HG02852 (cell line): ENCODE results near the gene CAMSAP3.
"Not testable (repeated sequence)": the region's sequence is repeated elsewhere in the genome, so short reads cannot be mapped to it uniquely, and the experiment has no call there.

ENCODE experiments used
- ATAC-seq: cut with Tn5 transposase; IDR thresholded peaks from one replicate; pipeline ENCODE4 v1.9.1; 2021; ENCODE audit warnings: mild to moderate bottlenecking, moderate library complexity; ENCODE audit not compliant: unreplicated experiment

Gene CAMSAP3

DNA sequence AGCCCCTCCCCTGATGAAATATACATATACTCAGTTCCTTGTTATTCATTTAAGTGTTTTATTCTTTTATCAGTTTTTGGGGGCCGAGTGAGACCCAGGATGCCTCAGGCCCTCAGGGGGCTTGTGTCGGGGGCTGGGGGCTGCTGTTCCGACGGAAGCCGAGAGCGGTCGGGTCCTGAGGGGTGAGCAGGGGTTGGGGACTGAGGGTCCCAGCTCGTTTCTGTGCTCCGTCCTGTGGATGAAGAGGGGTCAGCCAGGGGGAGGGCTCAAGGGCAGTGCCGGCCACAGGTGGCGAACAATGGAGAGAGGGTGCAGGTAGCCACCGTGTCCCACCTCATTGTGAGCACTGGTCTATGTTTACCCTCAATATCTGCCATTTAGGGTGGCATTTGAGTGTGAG, 35.9 kb downstream of the CAMSAP3 start:
- no peak for ATAC-seq

DNA sequence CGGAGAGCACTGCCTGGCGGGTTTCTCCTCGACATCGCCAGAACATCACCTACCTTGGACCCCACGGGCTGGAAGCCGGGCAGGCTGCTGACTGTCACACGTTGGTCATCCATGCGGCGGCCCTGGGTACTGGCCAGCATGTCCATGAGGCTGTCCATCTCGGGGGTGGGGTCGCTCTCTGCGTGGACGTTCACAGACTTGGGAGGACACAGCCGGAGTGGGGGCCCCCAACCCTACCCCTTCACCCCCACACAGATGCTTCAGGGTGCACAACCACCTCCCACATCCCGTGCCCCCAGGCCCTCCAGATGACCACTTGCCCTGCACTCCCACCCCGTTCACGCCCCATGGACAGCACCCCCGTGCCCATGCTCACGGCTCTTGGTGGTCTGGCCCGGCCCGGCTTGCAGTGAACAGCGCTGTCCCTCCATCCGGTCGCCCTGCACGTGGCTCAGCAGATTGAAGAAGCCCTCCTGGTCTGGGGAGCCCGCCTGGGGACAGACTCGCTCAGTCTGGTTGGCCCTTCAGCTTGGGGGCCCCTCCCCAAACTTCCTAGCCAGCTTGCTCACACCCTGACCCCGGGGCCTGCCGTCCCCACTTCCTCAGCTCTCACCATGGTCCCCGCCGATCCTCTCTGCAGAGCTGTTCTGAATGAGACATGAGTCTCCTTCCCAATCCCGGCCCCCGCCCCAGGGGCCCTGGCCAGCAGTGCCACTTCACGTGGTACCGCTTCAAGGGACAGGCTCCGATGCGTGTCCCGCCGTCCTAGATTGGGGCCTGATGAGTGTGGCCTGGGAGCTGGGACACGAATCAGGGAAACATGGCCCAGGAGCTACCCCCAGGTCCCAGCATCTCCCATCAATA, 36.9 kb downstream of the CAMSAP3 start:
- ATAC-seq: no peak

DNA sequence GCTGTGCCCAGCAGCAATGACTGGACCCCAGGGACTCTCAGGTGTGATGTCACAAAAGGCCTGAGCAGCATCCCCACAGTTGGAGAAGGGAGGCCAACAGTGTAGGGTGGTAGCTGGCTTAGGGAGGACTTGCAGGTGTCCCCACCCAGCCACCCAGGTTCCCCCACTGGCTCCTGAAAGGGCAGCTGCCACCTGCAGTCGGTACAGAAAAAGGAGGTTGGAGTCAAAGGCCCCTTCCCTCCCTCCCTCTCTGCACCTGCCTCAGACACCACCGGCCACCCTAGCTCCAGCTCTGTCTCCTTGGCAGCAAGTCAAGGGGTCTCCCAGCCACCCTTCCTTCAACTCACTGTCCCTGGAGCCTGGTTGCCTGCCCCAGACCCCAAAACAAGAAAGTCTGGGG, 38.0 kb downstream of the CAMSAP3 start, which contains the start of gene PCP2:
TSS of gene PCP2 (minus strand) at position 22 of the 400 bp plus-strand sequence. CDS start 262 bp downstream, outside the sequence.
- ATAC-seq: no peak

DNA sequence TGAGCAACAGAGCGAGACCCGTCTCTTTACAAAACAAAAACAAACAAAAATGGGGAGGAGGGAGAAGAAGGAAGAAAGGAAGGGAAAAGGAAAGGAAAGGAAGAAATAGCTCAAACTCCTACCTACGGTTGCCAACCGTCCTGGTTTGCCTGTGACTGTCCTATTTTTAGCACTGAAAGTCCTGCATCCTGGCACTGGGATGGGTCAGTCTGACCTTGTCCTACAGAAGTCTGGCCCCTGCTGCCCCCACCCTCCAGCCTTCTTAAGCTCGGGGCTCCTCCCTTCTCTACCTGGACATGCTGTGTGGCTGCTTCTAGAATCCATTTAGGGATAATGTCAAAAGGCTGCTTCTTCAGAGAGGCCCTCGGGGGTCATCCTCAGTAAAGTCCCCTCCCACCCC, 40.0 kb downstream of the CAMSAP3 start:
- no peak for ATAC-seq

- ATAC-seq: no peak
Observed at GRCh38 chr19:7636317-7636690, 40.6 kb downstream of the CAMSAP3 start.

DNA sequence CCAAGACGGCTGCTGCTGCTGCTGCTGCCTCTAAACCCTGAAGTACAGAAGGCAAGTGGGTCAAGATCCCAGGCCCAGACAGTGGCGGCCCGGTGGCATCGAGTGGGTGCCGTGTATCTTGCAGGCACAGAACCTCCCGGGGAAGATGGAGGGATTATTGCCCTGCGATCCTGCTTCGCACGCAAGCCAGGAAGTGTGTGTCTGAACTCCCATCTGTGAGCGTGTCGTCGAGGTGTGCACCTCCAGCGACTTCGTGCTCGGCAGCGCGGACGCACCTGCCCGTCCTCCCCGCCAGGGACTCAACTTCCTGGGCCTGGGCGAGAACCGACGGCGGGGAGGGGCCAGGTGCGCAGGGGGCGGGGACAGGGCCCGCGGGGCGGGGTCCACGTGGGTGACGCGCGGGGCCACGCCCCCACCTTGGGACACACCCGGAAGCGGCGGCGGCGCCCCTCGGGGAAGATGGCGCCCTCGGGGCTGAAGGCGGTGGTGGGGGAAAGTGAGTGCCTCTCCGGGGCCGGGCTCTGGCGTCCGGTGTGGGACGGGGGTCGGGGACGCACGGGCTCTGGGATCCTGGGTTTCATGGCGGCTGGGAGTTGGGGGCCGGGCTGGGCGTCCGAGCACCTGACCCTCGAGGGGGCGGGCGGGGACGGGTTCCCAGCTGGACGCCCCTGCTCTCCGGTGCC, 41.2 kb downstream of the CAMSAP3 start, which contains the start of gene STXBP2:
TSS of gene STXBP2 (plus strand) at position 420 of the 683 bp plus-strand sequence. CDS start at position 460, 40 bp downstream.
- ATAC-seq: no peak

DNA sequence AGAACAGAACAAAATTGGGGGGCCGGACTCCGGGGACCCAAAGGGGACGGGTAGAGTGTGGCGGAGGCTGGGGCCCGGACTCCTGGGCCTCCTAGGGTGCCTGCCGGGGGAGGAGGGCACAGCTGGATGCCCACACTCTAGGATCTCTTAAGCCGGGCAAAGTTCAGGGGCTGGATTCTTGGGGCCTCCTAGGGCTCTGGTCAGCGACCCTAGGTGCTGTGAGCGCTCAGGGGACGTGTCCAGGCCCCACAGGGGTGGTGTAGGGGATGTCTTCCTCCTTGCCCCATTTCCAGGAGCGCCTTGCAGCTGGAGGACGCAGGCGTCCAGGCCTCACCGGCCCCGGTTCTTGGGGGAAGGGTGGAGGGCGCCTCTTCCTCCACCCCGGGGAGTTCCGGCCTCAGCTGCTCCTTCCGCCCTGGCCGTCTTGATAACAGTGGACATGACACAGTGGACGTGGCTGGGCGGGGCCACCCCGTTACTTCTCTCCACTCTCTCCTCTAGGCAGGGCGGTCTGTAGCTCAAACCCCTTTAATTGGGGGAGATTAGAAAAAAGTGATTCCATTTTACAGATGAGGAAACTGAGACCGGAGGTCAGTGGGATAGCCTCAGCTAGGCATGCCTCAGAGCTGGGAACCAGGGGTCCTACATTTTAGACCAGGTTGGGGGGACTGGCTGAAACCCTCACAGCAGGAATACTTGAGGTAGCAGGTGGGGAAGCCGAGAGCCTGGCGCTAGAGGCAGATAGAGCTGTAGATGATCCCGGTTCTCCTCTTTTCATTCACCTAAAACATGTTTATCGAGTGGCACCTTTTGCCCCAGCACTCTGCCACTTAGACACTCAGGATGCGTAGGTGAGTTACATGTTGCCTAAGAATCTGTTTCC, 42.0 kb downstream of the CAMSAP3 start:
- no peak for ATAC-seq

DNA sequence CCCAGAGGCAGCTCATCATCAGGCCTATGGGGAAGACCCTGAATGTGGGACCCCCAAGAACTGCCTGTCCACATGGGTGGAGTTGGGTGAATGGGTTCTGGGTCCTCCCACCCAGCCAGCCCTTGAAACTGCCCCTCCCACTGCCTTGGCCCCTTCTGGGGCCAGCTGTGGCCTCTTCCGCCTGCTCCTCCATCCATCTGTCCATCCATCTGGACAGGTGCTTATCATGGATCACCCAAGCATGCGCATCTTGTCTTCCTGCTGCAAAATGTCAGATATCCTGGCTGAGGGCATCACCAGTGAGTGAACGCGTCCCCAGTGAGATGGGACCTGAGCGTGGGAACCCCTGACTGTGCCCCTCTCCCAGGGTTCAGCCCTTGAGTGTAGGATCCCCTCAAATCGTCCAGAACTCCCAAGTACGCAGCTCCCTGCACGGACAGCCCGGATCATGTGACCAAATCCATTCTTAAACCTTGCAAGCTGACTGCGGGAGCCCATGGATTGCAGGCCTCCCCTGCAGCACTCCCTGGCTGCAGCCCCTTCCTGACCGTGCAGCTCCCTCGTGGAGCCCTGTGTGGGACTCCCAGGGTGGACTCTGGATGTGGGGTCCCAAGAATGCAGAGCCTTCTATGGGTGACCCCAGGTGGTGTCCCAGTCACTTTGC, 43.3 kb downstream of the CAMSAP3 start:
- no peak for ATAC-seq

- no peak for ATAC-seq
Observed at GRCh38 chr19:7639863-7640348, 44.2 kb downstream of the CAMSAP3 start.

- no peak for ATAC-seq
Observed at GRCh38 chr19:7640803-7641202, 45.1 kb downstream of the CAMSAP3 start.

- no peak for ATAC-seq
Observed at GRCh38 chr19:7641290-7642276, 45.9 kb downstream of the CAMSAP3 start.

GRCh38 chr19:7642295-7643030, 46.8 kb downstream of the CAMSAP3 start:
- ATAC-seq: no peak

GRCh38 chr19:7643031-7643415, 47.4 kb downstream of the CAMSAP3 start:
- no peak for ATAC-seq

DNA sequence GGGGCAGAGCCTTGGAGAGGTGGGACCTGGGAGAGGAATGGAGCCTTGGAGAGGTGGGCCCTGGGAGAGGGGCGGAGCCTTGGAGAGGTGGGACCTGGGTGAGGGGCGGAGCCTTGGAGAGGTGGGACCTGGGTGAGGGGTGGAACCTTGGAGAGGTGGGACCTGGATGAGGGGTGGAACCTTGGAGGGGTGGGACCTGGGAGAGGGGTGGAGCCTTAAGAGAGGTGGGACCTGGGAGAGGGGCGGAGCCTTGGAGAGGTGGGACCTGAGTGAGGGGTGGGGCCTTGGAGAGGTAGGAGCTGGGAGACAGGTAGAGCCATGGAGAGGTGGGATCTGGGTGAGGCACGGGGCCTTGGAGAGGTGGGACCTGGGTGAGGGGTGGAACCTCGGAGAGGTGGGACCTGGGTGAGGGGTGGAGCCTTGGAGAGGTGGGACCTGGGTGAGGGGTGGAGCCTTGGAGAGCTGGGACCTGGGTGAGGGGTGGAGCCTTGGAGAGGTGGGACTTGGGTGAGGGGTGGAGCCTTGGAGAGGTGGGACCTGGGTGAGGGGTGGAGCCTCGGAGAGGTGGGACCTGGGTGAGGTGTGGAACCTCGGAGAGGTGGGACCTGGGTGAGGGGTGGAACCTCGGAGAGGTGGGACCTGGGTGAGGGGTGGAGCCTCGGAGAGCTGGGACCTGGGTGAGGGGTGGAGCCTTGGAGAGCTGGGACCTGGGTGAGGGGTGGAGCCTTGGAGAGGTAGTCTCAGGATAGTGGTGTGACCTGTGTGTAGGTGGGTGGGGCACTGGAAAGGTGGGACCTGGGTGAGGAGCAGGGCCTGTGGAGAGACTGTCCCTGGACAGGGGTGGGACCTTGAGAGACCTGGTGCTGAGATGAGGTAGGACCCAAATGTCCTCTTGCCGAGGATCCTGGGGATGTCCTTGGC, 48.2 kb downstream of the CAMSAP3 start:
- ATAC-seq: not testable (repeated sequence)

DNA sequence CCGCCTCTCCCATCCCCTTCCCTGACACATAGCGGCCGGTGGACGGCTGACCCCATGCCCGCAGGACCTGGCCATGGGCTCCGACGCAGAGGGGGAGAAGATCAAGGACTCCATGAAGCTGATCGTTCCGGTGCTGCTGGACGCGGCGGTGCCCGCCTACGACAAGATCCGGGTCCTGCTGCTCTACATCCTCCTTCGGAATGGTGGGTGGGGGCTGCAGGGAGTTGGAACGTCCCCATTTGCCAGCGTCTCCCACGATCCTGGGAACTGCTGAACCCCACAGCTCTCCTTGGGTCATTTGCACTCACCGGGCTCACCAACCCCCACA, 48.9 kb downstream of the CAMSAP3 start:
- no peak for ATAC-seq

DNA sequence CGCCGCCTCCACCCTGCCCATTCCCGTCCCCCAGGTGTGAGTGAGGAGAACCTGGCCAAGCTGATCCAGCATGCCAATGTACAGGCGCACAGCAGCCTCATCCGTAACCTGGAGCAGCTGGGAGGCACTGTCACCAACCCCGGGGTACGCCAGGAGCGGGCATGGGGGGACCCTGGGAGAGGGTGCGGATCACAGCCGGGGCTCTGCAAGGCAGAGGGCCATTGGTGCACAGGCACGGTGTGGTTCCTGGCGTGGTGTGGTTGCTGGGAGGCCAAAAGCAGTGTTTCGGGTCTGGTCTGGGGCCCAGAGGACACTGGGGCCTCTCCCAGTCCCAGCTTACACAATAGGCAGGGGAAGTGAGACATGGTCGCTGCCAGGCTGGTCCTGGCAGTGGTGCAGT, 49.5 kb downstream of the CAMSAP3 start:
- no peak for ATAC-seq

DNA sequence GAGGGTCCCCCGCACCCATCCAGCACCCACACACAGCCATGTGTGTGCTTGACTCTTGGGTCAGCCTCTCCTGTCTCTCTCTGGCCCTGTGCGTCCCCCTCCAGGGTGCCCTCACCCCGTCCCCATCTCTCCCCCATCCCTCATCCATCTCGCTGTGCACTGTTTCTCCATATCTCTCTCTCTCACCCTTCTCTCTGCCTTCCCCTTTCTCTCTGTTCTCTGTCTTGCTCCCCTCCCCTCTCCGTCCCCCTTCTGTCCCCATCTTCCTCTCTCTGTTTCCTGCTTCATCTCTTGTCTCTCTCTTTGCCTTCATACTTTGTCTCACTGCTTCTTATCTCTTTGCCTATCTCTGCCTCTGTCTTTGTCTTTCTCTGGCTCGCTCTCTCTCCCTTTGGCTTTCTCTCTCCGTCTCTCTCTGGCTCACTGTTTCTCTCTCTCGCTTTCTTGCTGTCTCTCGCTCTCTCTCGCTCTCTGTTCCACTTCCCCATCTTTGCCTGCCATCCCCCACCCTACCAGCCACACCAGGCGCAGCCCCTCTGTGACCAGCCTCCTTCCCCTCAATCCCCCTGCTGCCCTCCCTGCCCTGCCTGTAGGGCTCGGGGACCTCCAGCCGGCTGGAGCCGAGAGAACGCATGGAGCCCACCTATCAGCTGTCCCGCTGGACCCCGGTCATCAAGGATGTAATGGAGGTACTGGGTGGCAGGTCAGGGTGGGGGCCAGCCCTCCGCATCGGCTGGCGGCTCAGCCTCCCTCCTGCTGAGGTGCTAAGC, 50.2 kb downstream of the CAMSAP3 start:
- no peak for ATAC-seq
